Measurements from ENCODE around the gene ATP9B.

GRCh38 chr18:79092874-79093273, 23.7 kb downstream of the ATP9B start:
- no peak for TF ChIP-seq CTCF (conservative IDR thresholded peaks at IDR 0.05 in 1 of 2, IDR thresholded peaks at IDR 0.05 in 1 of 2; ENCODE audit: extremely low read depth in 1 of 2, insufficient read depth in 1 of 2, low read depth in 1 of 2, low read length in 2 of 2)
- no peak for TF ChIP-seq EZH2 (IDR thresholded peaks at IDR 0.05; ENCODE audit: borderline replicate concordance, low read length)
